K562 (cell line): ENCODE measurements around the gene OTOGL. TPM values are rescaled to one million over a fixed set of nuclear protein-coding genes. Genes with fewer than 3 reads are reported as not detected.

ENCODE experiments used
- ATAC-seq: fragments of 200-7000 bp; cut with Tn5 transposase; 3 replicates; pipeline ENCODE4 v1.9.1; 2020; ENCODE audit warnings: moderate library complexity
- BruUV-seq: library from RNA; stranded (reverse); fragments of 400-500 nt; replicated peaks from 2 replicates; lab custom pipeline; 2021; lab: Mats Ljungman, UMichigan
- CTCF ChIA-PET: fragments of 300-600 bp; formaldehyde crosslinking; extraction: SDS; loops from one replicate; lab custom pipeline; 2021; ENCODE audit warnings: low intra/inter-chr PET ratio; lab: Yijun Ruan, JAX
- POLR2A ChIA-PET: fragments of 300-600, 350-650 bp; sonication (Branson Sonifier 250); formaldehyde crosslinking; extraction: SDS; loops from one replicate; lab custom pipeline; 2021; ENCODE audit warnings: antibody characterized with exemption, inconsistent platforms; lab: Yijun Ruan, JAX
- DNase-seq, 4 experiments: peaks; one replicate each; pipeline versions ENCODE4 v3.0.0 to v3.0.0-alpha.2; 2011 to 2018; ENCODE audit warnings: low spot score in 3 of 4, mixed read lengths in 3 of 4; ENCODE audit errors: extremely low read depth in 1 of 4
- FAIRE-seq: peaks from 2 replicates; lab custom pipeline; 2011; peaks lifted over from hg19 to GRCh38; lab: Jason Lieb, UNC
- H2AFZ ChIP-seq: 2 replicates; pipeline ENCODE4 v1.6.0; 2011; ENCODE audit warnings: low read depth, low read length, control low read depth, inconsistent platforms
- H3K27ac ChIP-seq: fragments of 200-600 bp; 3 replicates; pipeline ENCODE4 v1.8.0; 2011; ENCODE audit warnings: low read depth, mild to moderate bottlenecking, control low read depth, inconsistent platforms, low read length, moderate library complexity, mixed read lengths; ENCODE audit errors: extremely low read depth
- H3K27me3 ChIP-seq, 2 experiments: fragments of 300-600 bp in 1 of 2; 2 replicates in 1 of 2; 3 replicates in 1 of 2; pipeline versions ENCODE4 v1.6.0 to v1.8.0; 2011; ENCODE audit warnings: inconsistent platforms in 2 of 2, low read length in 2 of 2, mild to moderate bottlenecking in 1 of 2, mixed read lengths in 1 of 2, moderate library complexity in 1 of 2; ENCODE audit not compliant: control insufficient read depth in 2 of 2, insufficient read depth in 2 of 2
- H3K36me3 ChIP-seq: fragments of 300-600 bp; 3 replicates; pipeline ENCODE4 v1.8.0; 2011; ENCODE audit warnings: mild to moderate bottlenecking, low read length, inconsistent platforms; ENCODE audit not compliant: control insufficient read depth, insufficient read depth
- H3K4me1 ChIP-seq, 2 experiments: fragments of 200-600 bp in 1 of 2; replicated peaks in 1 of 2; 2 replicates in 1 of 2; 3 replicates in 1 of 2; pipeline versions ENCODE4 v1.5.1 to v1.8.0; 2011; ENCODE audit warnings: inconsistent platforms in 2 of 2, low read length in 2 of 2, mild to moderate bottlenecking in 1 of 2, mixed read lengths in 1 of 2, moderate library complexity in 1 of 2; ENCODE audit not compliant: control insufficient read depth in 2 of 2, insufficient read depth in 2 of 2
- H3K4me2 ChIP-seq: 2 replicates; pipeline ENCODE4 v1.6.1; 2011; ENCODE audit warnings: low read length, control low read depth, inconsistent platforms, mixed read lengths; ENCODE audit not compliant: insufficient read depth
- H3K4me3 ChIP-seq: fragments of 200-600 bp; sonication (generic), shearing (Covaris generic); 2 replicates; pipeline ENCODE4 v1.5.1; 2016; ENCODE audit warnings: control low read depth, inconsistent platforms
- H3K79me2 ChIP-seq: fragments of 200-600 bp; 3 replicates; pipeline ENCODE4 v1.8.0; 2011; ENCODE audit warnings: low read length, inconsistent platforms; ENCODE audit not compliant: control insufficient read depth, insufficient read depth
- H3K9ac ChIP-seq, 2 experiments: 2 replicates each; pipeline versions ENCODE4 v1.6.0 to v1.6.1; 2011; ENCODE audit warnings: low read depth in 2 of 2, low read length in 2 of 2, control low read depth in 1 of 2, inconsistent platforms in 1 of 2, mild to moderate bottlenecking in 1 of 2, mixed read lengths in 1 of 2; ENCODE audit not compliant: insufficient read depth in 1 of 2
- H3K9me1 ChIP-seq: one replicate; pipeline ENCODE4 v1.6.0; 2011; ENCODE audit warnings: inconsistent platforms, mild to moderate bottlenecking, low read length, moderate library complexity; ENCODE audit not compliant: control insufficient read depth, insufficient read depth
- H3K9me3 ChIP-seq: replicated peaks from 2 replicates; pipeline ENCODE4 v1.5.1; 2011; ENCODE audit warnings: low read depth, low read length, inconsistent platforms; ENCODE audit not compliant: control insufficient read depth, insufficient read depth
- H4K20me1 ChIP-seq: replicated peaks from 2 replicates; pipeline ENCODE4 v1.6.1; 2011; ENCODE audit warnings: low read length, inconsistent platforms, mixed read lengths; ENCODE audit not compliant: control insufficient read depth, insufficient read depth
- FUS ChIP-seq: fragments of 200-400 bp; formaldehyde crosslinking; optimal IDR thresholded peaks from 2 replicates; pipeline ENCODE3; 2017; ENCODE audit warnings: low read depth, low read length
- GTF2F1 ChIP-seq: IDR thresholded peaks from 2 replicates; pipeline ENCODE4 v1.6.1; 2011; ENCODE audit warnings: low read depth, low read length, improper control_type of control experiment
- KAT8 ChIP-seq: fragments of 450-650 bp; IDR thresholded peaks from 2 replicates; pipeline ENCODE4 v1.6.1; 2016; ENCODE audit warnings: low read depth, mild to moderate bottlenecking
- KLF13 ChIP-seq: fragments of 450-650 bp; IDR thresholded peaks from 2 replicates; pipeline ENCODE4 v1.6.1; 2016; ENCODE audit warnings: missing genetic modification characterization, low read depth, mild to moderate bottlenecking, missing compliant biosample characterization, moderate library complexity, borderline replicate concordance
- KLF16 ChIP-seq: IDR thresholded peaks from 2 replicates; pipeline ENCODE4 v1.6.1; 2016; ENCODE audit warnings: antibody characterized with exemption
- MEIS2 ChIP-seq: fragments of 450-650 bp; IDR thresholded peaks from 2 replicates; pipeline ENCODE4 v1.6.1; 2014; ENCODE audit warnings: mild to moderate bottlenecking; ENCODE audit not compliant: partially characterized antibody
- NCOR1 ChIP-seq: fragments of 450-650 bp; IDR thresholded peaks from 2 replicates; pipeline ENCODE4 v1.6.1; 2016; ENCODE audit warnings: mild to moderate bottlenecking, moderate library complexity
- RHOXF2B ChIP-seq: fragments of 250-450 bp; sonication (Bioruptor Pico); conservative IDR thresholded peaks from 2 replicates; pipeline ENCODE4 v1.5.1; 2021
- SRSF1 ChIP-seq: fragments of 200-400 bp; formaldehyde crosslinking; IDR thresholded peaks from 2 replicates; pipeline ENCODE4 v1.6.1; 2017; ENCODE audit warnings: mild to moderate bottlenecking, low read depth, low read length, moderate library complexity
- TAF1 ChIP-seq: IDR thresholded peaks from 2 replicates; pipeline ENCODE4 v1.6.1; 2011; ENCODE audit warnings: mild to moderate bottlenecking, low read length, moderate library complexity; ENCODE audit not compliant: insufficient read depth, control insufficient read depth, severe bottlenecking; ENCODE audit errors: extremely low read depth
- XRCC5 ChIP-seq: fragments of 200-400 bp; formaldehyde crosslinking; IDR thresholded peaks from 2 replicates; pipeline ENCODE4 v1.6.1; 2017; ENCODE audit warnings: low read depth, mild to moderate bottlenecking, low read length
- ZC3H8 ChIP-seq: fragments of 450-650 bp; IDR thresholded peaks from 2 replicates; pipeline ENCODE4 v1.6.1; 2017
- in situ Hi-C: fragments of 300-500 bp; cut with MboI; formaldehyde crosslinking; loops from 4 replicates; pipeline ENCODE4 v1.15.0; 2018; ENCODE audit warnings: inconsistent platforms, mixed read lengths
- intact Hi-C: fragments of 100-400 bp; cut with micrococcal nuclease; formaldehyde crosslinking; loops from 2 replicates; pipeline ENCODE4 v1.14.2; 2022
- polyA plus RNA-seq, 8 experiments: library from polyadenylated mRNA; depleted of rRNA in 4 of 8; stranded (reverse) in 5 of 8; unstranded in 3 of 8; fragments of >200 nt; fragmentation: Nextera tagmentation in 2 of 8; fragmentation: Illumina TruSeq in 1 of 8; extraction: Ambion mirVana in 2 of 8; extraction: Trizol in 1 of 8; gene quantifications; 2 replicates each; pipeline versions ENCODE4 v1.2.1 to v1.2.3, GENCODE V29; 2011 to 2014; ENCODE audit warnings: inconsistent platforms in 1 of 8, missing spikeins in 1 of 8
- total RNA-seq, 7 experiments: library from RNA; depleted of rRNA in 6 of 7; stranded (reverse); fragments of >200 nt in 6 of 7; fragmentation: Illumina TruSeq in 2 of 7; extraction: Trizol in 2 of 7; gene quantifications; 2 replicates each; pipeline versions ENCODE4 v1.2.1 to v1.2.3, GENCODE V29; 2011 to 2021; ENCODE audit warnings: low replicate concordance in 1 of 7
- TF ChIP-seq, protein P1 (sequence below): sonication (generic); formaldehyde crosslinking; IDR thresholded peaks from 2 replicates; pipeline ENCODE4 v1.8.1; 2022; ENCODE audit warnings: missing genetic modification reagents
- TF ChIP-seq, protein P2 (sequence below): IDR thresholded peaks from 2 replicates; pipeline ENCODE4 v1.6.1; 2011; ENCODE audit warnings: borderline replicate concordance, low read depth, mild to moderate bottlenecking, moderate library complexity, low read length; ENCODE audit not compliant: insufficient read depth, poor library complexity, severe bottlenecking
- TF ChIP-seq, protein P3 (sequence below), 3 experiments: IDR thresholded peaks in 2 of 3; conservative IDR thresholded peaks in 1 of 3; 2 replicates each; pipeline ENCODE4 v1.5.1; 2011 to 2012; ENCODE audit warnings: low read length in 3 of 3, mild to moderate bottlenecking in 3 of 3, control low read depth in 2 of 3, improper control_type of control experiment in 1 of 3, inconsistent platforms in 1 of 3, low read depth in 1 of 3, mixed read lengths in 1 of 3, moderate library complexity in 1 of 3; ENCODE audit not compliant: insufficient read depth in 2 of 3

OTOGL gene
- total and polyA plus RNA-seq, 9 of the 15 experiments (the other 6 are each of a cell fraction or from before 2014, with no cell fraction given), result 0.02 to 0.03 TPM; not detected in 7

DNA sequence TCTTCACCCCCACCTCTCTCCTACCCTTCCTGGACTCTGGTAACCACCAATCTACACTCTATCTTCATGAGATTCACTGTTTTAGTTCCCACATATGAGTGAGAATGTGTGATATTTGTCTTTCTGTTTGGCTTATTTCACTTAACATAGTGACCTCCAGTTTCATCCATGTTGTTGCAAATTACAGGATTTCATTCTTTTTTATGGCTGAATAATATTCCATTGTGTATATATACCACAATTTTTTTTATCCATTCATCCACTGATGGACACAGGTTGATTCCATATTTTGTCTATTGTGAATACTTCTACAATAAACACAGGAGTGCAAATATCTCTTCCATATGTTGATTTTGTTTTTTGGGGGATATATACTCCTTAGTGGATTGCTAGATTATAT is 140.5 kb downstream of the OTOGL start:
- in situ Hi-C loops, result no loop called here
- Histone ChIP-seq H3K36me3 (no peaks in the 10 kb centered on the region), H3K27me3 (no peaks in the 10 kb centered on the region), H3K27ac (no peak overlapping the region), H3K79me2 (no peaks in the 10 kb centered on the region), H4K20me1 (no peaks in the 10 kb centered on the region), H3K4me2 (no peak overlapping the region), H2AFZ (no peak overlapping the region), H3K9me1 (no peaks in the 10 kb centered on the region)
- POLR2A ChIA-PET, result no interaction called here
- CTCF ChIA-PET, result no interaction called here
- no TSS peak for BruUV-seq
- intact Hi-C loops, result no loop called here
- no peak for FAIRE-seq
- DNase-seq, result no peak
- TF ChIP-seq ZC3H8 (no peak), NCOR1 (no peak), KAT8 (no peak), TAF1 (no peak), FUS (no peak), RHOXF2B (CRISPR knock-in tag) (no peak), KLF13 (tag) (no peak), XRCC5 (no peak), MEIS2 (no peak), KLF16 (no peak), SRSF1 (no peak), GTF2F1 (no peak)
- TF ChIP-seq, protein P1, sequence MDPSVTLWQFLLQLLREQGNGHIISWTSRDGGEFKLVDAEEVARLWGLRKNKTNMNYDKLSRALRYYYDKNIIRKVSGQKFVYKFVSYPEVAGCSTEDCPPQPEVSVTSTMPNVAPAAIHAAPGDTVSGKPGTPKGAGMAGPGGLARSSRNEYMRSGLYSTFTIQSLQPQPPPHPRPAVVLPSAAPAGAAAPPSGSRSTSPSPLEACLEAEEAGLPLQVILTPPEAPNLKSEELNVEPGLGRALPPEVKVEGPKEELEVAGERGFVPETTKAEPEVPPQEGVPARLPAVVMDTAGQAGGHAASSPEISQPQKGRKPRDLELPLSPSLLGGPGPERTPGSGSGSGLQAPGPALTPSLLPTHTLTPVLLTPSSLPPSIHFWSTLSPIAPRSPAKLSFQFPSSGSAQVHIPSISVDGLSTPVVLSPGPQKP, result no peak
- TF ChIP-seq, protein P2, sequence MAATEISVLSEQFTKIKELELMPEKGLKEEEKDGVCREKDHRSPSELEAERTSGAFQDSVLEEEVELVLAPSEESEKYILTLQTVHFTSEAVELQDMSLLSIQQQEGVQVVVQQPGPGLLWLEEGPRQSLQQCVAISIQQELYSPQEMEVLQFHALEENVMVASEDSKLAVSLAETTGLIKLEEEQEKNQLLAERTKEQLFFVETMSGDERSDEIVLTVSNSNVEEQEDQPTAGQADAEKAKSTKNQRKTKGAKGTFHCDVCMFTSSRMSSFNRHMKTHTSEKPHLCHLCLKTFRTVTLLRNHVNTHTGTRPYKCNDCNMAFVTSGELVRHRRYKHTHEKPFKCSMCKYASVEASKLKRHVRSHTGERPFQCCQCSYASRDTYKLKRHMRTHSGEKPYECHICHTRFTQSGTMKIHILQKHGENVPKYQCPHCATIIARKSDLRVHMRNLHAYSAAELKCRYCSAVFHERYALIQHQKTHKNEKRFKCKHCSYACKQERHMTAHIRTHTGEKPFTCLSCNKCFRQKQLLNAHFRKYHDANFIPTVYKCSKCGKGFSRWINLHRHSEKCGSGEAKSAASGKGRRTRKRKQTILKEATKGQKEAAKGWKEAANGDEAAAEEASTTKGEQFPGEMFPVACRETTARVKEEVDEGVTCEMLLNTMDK, result no peak
- TF ChIP-seq, protein P3, sequence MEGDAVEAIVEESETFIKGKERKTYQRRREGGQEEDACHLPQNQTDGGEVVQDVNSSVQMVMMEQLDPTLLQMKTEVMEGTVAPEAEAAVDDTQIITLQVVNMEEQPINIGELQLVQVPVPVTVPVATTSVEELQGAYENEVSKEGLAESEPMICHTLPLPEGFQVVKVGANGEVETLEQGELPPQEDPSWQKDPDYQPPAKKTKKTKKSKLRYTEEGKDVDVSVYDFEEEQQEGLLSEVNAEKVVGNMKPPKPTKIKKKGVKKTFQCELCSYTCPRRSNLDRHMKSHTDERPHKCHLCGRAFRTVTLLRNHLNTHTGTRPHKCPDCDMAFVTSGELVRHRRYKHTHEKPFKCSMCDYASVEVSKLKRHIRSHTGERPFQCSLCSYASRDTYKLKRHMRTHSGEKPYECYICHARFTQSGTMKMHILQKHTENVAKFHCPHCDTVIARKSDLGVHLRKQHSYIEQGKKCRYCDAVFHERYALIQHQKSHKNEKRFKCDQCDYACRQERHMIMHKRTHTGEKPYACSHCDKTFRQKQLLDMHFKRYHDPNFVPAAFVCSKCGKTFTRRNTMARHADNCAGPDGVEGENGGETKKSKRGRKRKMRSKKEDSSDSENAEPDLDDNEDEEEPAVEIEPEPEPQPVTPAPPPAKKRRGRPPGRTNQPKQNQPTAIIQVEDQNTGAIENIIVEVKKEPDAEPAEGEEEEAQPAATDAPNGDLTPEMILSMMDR (IDR thresholded peaks at IDR 0.05 in 2 of 3, conservative IDR thresholded peaks at IDR 0.05 in 1 of 3; ENCODE audit: insufficient read depth in 2 of 3, low read depth in 1 of 3, low read length in 3 of 3), result no peak
- TF ChIP-seq, all 486 proteins: peak for 0
- no peaks in the 10 kb centered on the region for H3K9me3 ChIP-seq
- H3K4me1 ChIP-seq, result no peaks in the 10 kb centered on the region
- H3K4me3 ChIP-seq, result no peak overlapping the region
- no peak for ATAC-seq
- no peak overlapping the region for H3K9ac ChIP-seq
